Activated naive CD8-positive, alpha-beta T cell treated with anti-CD3 and anti-CD28 coated beads for 36 hours (primary cell): Measurements from ENCODE around the gene CAPN12. TPM values are rescaled to one million over a fixed set of nuclear protein-coding genes. Genes with fewer than 3 reads are reported as not detected.
A peak's percentile ranks its signal among the peaks of the same experiment; 100 is the strongest.
"Not testable (repeated sequence)": the region's sequence is repeated elsewhere in the genome, so short reads cannot be mapped to it uniquely, and the experiment has no call there.

Experiments
- DNase-seq: peaks from one replicate; pipeline ENCODE4 v3.0.0; 2021
- H3K27ac Mint-ChIP-seq: one replicate; pipeline ENCODE4 v1.8.0; 2022; ENCODE audit warnings: mild to moderate bottlenecking, moderate library complexity, mixed read lengths
- H3K27me3 Mint-ChIP-seq: one replicate; pipeline ENCODE4 v1.8.0; 2022; ENCODE audit warnings: mild to moderate bottlenecking, mixed read lengths
- H3K36me3 Mint-ChIP-seq: one replicate; pipeline ENCODE4 v1.8.0; 2021; ENCODE audit warnings: mild to moderate bottlenecking, mixed read lengths
- H3K4me1 Mint-ChIP-seq: one replicate; pipeline ENCODE4 v1.8.0; 2021; ENCODE audit warnings: mixed read lengths
- H3K4me3 Mint-ChIP-seq: one replicate; pipeline ENCODE4 v1.8.0; 2022; ENCODE audit warnings: mild to moderate bottlenecking, moderate library complexity, mixed read lengths
- H3K9me3 Mint-ChIP-seq: one replicate; pipeline ENCODE4 v1.8.0; 2022; ENCODE audit warnings: mixed read lengths
- total RNA-seq, 2 experiments: library from RNA; stranded (reverse); gene quantifications; one replicate each; pipeline ENCODE4 v1.2.3, GENCODE V29; 2021

CAPN12 gene
- 1 to 10 TPM; 3.8 to 3.9 TPM for total RNA-seq

DNA sequence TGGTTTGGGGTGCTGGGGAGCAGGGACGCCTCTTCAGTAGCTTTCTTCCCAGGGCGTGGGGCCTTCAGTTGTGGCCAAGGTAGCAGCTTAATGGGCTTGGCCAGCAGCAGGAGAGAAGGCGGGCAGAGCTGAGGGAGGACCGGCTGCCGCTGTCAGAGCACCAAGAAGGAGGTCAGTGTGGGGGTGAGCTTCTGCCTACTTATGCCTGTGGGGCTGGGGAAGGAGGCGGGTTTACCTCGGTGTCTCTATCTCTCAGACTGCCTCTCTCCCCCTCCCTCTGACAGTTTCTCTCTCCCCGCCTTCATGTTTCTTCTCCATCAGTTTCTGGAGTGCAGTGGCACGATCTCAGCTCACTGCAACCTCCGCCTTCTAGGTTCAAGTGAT lies at the start of gene CAPN12:
TSS of gene CAPN12 (minus strand) at position 177 of the 384 bp plus-strand sequence. CDS start 309 bp downstream, outside the sequence.
- Mint-ChIP-seq H3K36me3 (no peaks in the 10 kb centered on the region), H3K27me3 (no peaks in the 10 kb centered on the region), H3K27ac (no peak within 1 kb of the TSS), H3K4me1 (peaks cover 3% of the 10 kb centered on the region), H3K9me3 (no peaks in the 10 kb centered on the region), H3K4me3 (no peak within 1 kb of the TSS)
- no peak for DNase-seq

DNA sequence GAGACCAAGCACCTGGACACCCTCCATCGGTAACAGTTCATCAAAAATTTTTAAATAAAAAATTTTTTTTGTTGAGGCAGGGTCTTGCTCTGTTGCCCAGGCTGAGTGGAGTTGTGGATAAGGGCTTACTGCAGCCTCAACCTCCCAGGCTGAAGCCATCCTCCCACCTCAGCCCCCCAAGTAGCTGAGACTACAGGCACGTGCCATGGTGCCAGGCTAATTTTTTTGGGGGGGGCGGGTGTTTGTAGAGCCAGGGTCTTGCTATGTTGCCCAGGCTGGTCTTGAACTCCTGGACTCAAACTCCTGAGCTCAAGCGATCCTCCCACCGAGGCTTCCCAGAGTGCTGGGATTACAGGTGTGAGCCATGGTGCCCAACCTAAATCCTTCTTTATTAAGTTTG lies 49.4 kb upstream of the CAPN12 start:
- H3K36me3 Mint-ChIP-seq = no peaks in the 10 kb centered on the region

GRCh38 chr19:38793177-38793576 lies 48.9 kb upstream of the CAPN12 start:
- Mint-ChIP-seq H3K27me3 (no peaks in the 10 kb centered on the region), H3K4me1 (peaks cover 3% of the 10 kb centered on the region), H3K9me3 (no peaks in the 10 kb centered on the region), H3K27ac (no peak overlapping the region), H3K36me3 (no peaks in the 10 kb centered on the region), H3K4me3 (no peak overlapping the region)
- DNase-seq = no peak

More for the DNA sequence above, 49.4 kb upstream of the CAPN12 start:
- H3K4me3 Mint-ChIP-seq = no peak overlapping the region
- H3K27me3 Mint-ChIP-seq = no peaks in the 10 kb centered on the region
- DNase-seq = no peak
- H3K27ac Mint-ChIP-seq = no peak overlapping the region
- H3K4me1 Mint-ChIP-seq = peaks cover 3% of the 10 kb centered on the region
- no peaks in the 10 kb centered on the region for H3K9me3 Mint-ChIP-seq

DNA sequence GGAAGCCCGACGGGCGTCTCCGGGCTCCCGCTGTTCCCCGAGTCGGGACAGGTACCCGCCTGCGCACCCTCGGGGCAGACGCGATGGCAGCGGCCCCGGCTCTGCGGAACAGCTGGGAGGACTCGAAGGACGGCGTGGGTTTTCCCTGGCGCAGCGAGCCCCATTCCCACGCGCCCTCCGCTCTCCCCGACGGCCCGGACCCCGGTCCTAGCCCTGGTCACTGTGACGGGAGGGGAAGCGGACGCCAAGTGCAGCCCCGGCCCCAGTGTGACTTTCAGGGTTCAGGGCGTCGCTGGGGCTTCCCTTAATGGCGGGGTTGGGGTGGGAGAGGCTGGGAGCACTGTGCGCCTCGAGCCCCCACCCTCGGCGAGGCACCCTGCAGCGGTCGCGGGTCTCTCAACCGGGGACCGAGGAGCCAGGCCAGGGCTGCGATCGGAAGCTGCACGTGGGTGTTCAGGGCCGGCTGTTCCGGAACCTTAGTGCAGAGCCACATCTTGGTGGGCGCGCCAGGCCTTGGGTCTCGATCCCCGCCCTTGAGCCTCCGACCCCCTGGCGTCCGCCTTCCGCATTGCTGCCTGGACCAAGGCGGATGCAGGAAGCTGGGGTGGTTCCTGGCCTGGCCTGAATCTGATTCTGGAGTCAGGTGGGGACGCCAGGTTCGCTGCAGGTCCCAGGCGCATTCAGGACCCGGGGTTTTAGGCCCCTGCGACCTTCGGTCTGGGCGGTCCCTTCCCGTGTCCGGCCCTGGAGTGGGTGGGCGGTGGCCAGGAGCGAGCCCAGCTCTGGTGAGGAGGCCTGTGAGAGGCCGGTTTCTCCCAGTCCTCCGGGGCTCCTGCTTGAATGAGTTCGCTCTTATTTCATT lies 48.2 kb upstream of the CAPN12 start:
- Mint-ChIP-seq H3K36me3 (no peaks in the 10 kb centered on the region), H3K4me3 (peak overlapping the region; percentile 25), H3K27ac (no peak overlapping the region), H3K27me3 (no peaks in the 10 kb centered on the region), H3K9me3 (no peaks in the 10 kb centered on the region), H3K4me1 (peaks cover 3% of the 10 kb centered on the region)
- DNase-seq = peak; percentile 67

DNA sequence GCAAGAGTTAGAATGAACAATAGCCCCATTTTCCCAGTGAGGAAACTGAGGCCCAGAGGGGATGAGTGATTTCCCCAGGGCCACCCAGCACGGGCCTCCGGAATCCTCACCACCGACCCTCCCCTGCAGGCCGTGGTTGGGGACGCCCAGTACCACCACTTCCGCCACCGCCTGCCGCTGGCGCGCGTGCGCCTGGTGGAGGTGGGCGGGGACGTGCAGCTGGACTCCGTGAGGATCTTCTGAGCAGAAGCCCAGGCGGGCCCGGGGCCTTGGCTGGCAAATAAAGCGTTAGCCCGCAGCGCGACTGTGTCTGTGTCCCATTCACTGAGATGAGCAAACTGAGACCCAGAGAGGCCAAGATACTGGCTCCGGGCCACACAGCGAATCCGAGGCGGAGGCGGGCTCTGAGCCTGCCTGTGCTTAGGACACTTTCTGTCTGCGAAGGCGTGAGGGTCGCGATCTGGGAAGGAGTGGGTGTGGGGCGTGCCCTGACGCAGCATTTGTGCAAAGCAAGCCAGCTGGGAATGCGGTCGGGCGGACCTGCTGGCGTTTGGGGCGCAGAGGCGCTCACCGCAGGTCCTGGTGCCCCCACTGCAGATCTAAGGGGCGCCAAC lies 47.3 kb upstream of the CAPN12 start:
- not testable (repeated sequence) for H3K27me3 Mint-ChIP-seq, DNase-seq, H3K36me3 Mint-ChIP-seq, H3K4me1 Mint-ChIP-seq, H3K27ac Mint-ChIP-seq, H3K4me3 Mint-ChIP-seq, H3K9me3 Mint-ChIP-seq

DNA sequence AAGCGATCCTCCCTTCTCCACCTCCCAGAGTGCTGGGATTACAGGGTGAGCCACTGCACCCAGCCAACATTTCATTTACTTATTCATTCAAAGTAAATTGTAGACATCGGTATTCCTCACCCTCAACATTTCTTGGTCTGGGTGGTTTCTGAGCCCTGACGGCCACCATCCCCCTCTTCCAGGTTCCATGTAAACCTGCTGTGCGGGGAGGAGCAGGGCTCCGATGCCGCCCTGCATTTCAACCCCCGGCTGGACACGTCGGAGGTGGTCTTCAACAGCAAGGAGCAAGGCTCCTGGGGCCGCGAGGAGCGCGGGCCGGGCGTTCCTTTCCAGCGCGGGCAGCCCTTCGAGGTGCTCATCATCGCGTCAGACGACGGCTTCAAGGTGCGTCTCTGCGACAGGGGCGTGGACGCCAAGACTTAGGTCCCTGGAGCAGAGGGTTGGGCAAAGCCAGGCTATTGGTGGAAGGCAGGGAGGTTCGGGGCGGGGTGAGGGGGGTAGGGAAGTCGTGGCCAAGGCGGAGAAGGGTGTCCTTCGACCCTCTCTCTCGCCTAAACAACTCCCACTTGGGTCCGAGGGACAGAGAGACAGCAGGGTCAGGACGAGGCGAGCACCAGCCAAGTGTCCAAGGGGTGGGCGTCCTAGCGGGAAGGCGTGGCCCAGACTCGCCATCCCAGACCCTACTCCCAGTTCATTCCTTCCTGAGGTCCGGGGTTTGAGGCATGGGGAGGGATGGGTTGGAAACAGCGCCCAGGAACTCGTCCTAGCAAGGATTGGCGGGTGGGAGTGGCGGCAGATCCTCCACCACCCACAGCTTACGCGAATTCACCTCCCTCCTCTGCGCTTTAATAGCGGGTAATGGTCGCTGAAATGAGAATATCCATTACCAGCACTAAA lies 46.5 kb upstream of the CAPN12 start:
- H3K27ac Mint-ChIP-seq, H3K36me3 Mint-ChIP-seq, H3K9me3 Mint-ChIP-seq, DNase-seq, H3K4me1 Mint-ChIP-seq, H3K27me3 Mint-ChIP-seq, H3K4me3 Mint-ChIP-seq: not testable (repeated sequence)

DNA sequence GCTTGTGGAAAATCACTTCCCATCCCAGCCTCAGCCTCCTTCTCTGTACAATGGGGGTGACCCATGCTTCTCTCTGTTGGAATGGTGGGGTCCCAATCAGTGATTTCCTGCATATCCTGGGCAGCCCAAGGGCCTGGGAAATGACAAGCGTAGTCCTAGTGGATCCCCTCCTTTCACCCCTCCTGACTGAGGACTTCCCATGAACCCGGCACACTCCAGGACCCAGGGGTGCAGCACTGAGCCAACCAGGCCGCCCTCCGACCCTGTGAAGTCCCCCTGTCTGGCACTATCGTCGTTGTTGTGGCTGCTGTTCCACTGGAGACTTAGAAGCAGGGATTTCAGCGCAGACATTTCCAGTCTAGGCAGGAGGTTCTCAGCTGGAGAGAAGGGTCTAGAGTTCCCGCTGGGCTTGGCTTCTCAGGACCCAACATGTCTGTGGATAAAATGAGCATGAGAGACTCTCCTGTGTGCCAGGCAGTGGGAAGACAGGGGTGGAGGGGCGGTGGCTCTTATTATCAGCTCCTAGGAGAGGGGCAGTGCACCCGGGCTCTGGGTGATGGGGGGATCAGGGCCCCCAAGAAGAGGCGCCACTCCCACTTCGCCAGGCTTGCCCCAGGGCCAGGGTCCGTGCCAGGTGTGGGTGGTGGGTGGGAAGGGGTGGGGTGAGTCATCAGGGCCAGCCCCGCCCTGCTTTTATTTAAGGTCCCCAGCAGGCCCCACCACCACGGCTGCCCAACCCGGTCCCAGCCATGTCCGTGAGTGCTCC lies 44.4 kb upstream of the CAPN12 start, which contains the start of gene LGALS7B:
TSS of gene LGALS7B (plus strand) at position 723 of the 766 bp plus-strand sequence. CDS start at position 750, 27 bp downstream.
- no peaks in the 10 kb centered on the region for H3K27me3 Mint-ChIP-seq
- H3K9me3 Mint-ChIP-seq = no peaks in the 10 kb centered on the region
- no peak for DNase-seq
- no peaks in the 10 kb centered on the region for H3K36me3 Mint-ChIP-seq
- no peak within 1 kb of the TSS for H3K4me3 Mint-ChIP-seq
- H3K27ac Mint-ChIP-seq = no peak within 1 kb of the TSS
- H3K4me1 Mint-ChIP-seq = peaks cover 3% of the 10 kb centered on the region

DNA sequence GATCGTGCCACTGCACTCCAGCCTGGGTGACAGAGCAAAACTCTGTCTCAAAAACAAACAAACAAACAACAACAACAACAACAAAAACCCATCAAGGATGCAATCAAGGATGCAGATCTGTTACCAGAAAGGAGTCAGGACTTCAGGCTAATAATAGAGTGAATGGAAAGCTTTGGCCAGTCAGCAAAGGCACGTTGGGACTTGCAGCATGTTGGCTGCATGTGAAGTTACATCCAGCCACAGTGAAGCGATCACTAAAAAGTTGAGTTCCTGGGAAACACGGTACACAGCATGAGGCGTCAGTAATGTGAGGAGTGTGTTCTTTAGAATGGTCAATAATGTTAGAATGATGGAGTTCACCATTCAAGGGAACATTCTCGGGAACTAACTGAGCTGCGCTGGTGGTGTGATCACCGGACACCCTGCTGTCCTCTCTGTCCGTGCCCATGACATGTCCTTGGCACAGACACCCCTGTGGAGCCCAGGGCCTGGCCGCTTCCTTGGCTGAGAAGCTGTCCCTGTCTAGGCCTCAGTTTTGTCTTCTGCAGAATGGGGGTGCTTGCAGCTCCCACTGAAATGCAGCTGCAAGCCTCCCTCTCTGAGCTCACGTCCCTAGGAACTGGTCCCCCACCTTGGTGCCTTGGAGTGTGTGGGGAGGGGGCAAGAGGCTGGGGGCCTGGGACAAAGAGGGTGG lies 42.4 kb upstream of the CAPN12 start:
- DNase-seq = no peak
- H3K4me1 Mint-ChIP-seq = no peaks in the 10 kb centered on the region
- H3K4me3 Mint-ChIP-seq = no peak overlapping the region
- no peaks in the 10 kb centered on the region for H3K27me3 Mint-ChIP-seq
- H3K27ac Mint-ChIP-seq = no peak overlapping the region
- H3K36me3 Mint-ChIP-seq = no peaks in the 10 kb centered on the region
- H3K9me3 Mint-ChIP-seq = no peaks in the 10 kb centered on the region

GRCh38 chr19:38786061-38786460 lies 41.8 kb upstream of the CAPN12 start:
- not testable (repeated sequence) for H3K4me1 Mint-ChIP-seq, H3K4me3 Mint-ChIP-seq, DNase-seq, H3K27ac Mint-ChIP-seq, H3K36me3 Mint-ChIP-seq, H3K27me3 Mint-ChIP-seq, H3K9me3 Mint-ChIP-seq

GRCh38 chr19:38785187-38785699 lies 41.0 kb upstream of the CAPN12 start:
- DNase-seq = no peak
- Mint-ChIP-seq H3K36me3 (no peaks in the 10 kb centered on the region), H3K4me3 (no peak overlapping the region), H3K4me1 (no peaks in the 10 kb centered on the region), H3K27ac (no peak overlapping the region), H3K27me3 (no peaks in the 10 kb centered on the region), H3K9me3 (no peaks in the 10 kb centered on the region)

DNA sequence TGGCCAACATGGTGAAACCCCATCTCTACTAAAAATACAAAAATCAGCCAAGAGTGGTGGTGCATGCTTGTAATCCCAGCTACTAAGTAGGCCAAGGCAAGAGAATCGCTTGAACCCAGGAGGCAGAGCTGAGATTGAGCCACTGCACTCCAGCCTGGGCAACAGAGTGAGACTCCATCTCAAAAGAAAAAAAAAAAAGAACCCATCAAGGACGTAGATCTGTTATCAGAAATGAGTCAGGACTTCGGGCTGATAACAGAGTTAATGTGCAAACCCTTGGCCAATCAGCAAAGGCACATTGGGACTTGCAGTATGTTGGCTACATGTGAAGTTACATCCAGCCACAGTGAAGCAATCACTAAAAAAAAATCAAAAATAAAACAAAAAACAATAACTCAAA lies 40.0 kb upstream of the CAPN12 start:
- H3K36me3 Mint-ChIP-seq = no peaks in the 10 kb centered on the region
- no peaks in the 10 kb centered on the region for H3K9me3 Mint-ChIP-seq
- no peak overlapping the region for H3K27ac Mint-ChIP-seq
- DNase-seq = no peak
- no peaks in the 10 kb centered on the region for H3K4me1 Mint-ChIP-seq
- no peaks in the 10 kb centered on the region for H3K27me3 Mint-ChIP-seq
- no peak overlapping the region for H3K4me3 Mint-ChIP-seq

- DNase-seq, H3K27me3 Mint-ChIP-seq, H3K4me3 Mint-ChIP-seq, H3K36me3 Mint-ChIP-seq, H3K9me3 Mint-ChIP-seq, H3K4me1 Mint-ChIP-seq, H3K27ac Mint-ChIP-seq: not testable (repeated sequence)
Observed at GRCh38 chr19:38782212-38782611, 37.9 kb upstream of the CAPN12 start.

DNA sequence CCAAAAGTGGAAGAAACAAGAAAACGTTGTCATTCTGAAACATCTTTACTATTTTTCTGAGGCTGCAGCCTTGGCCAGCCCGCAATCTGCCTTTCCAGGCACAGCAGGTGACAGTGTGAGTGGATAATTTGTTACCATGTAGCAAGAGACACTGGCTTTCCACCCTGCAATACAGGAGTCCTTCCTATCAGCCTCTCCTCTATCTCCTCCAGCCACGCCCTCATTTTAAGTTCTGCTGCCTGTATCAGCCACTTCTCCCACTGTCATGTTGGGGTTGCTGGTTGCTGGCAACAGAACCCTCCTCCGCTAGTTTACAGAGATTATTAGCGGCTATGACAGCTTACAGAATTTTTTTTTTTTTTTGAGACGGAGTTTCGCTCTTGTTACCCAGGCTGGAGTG lies 36.8 kb upstream of the CAPN12 start:
- H3K27ac Mint-ChIP-seq = no peak overlapping the region
- H3K27me3 Mint-ChIP-seq = no peaks in the 10 kb centered on the region
- H3K4me3 Mint-ChIP-seq = no peak overlapping the region
- H3K36me3 Mint-ChIP-seq = no peaks in the 10 kb centered on the region
- no peaks in the 10 kb centered on the region for H3K4me1 Mint-ChIP-seq
- DNase-seq = no peak
- no peaks in the 10 kb centered on the region for H3K9me3 Mint-ChIP-seq

DNA sequence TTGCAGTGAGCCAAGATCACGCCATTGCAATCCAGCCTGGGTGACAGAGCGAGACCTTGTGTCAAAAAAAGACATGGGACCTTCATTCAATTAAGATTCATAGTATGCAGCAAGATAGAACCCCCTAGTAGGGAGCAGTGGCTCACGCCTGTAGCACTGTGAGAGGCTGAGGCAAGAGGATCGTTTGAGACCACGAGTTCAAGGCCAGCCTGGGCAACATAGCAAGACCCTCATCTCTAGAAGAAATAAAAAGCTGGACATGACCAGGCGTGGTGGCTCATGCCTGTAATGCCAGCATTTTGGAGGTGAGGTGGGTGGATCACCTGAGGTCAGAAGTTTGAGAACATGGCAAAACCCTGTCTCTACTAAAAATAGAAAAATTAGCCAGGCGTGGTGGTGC lies 36.2 kb upstream of the CAPN12 start:
- Mint-ChIP-seq H3K9me3 (no peaks in the 10 kb centered on the region), H3K36me3 (no peaks in the 10 kb centered on the region), H3K4me3 (no peak overlapping the region), H3K4me1 (no peaks in the 10 kb centered on the region), H3K27ac (no peak overlapping the region), H3K27me3 (no peaks in the 10 kb centered on the region)
- no peak for DNase-seq
